GM19025 (cell line): ENCODE measurements around the gene LRRC10B.

Experiments used
- ATAC-seq: cut with Tn5 transposase; IDR thresholded peaks from one replicate; pipeline ENCODE4 v1.9.1; 2021; ENCODE audit warnings: mild to moderate bottlenecking, low read depth, moderate library complexity; ENCODE audit not compliant: unreplicated experiment

LRRC10B gene

DNA sequence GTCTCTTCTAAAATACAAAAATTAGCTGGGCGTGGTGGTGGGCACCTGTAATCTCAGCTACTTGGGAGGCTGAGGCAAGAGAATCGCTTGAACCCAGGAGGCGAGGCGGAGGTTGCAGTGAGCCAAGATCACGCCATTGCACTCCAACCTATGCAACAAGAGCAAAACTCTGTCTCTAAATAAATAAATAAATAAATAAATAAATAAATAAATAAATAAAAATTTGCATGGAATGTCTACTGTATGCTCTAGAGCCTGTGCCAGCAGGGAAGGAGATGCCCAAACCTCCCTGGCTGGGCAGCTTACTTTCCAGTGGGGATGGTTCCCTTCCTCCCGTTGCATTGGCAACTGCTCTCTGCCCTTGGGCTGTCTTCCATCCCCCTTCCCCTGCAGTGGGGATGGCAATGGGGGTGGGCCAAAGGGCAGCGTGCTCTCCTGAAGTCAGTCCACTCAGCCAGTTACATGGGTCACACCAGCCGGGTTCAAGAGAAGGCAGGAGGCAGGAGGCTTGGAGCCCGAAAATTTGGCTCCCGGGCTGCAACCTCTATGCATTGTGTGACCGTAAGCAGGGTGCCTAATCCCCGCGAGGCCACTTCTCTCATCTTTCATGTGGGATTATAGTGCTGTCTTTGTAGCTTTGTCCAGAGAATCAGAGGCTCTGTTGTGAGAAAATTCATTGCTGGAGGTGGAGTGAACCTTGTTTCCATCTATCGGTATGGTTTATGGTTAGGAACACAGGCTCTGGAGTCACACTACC lies 1.4 kb upstream of the LRRC10B start:
- ATAC-seq: no peak

DNA sequence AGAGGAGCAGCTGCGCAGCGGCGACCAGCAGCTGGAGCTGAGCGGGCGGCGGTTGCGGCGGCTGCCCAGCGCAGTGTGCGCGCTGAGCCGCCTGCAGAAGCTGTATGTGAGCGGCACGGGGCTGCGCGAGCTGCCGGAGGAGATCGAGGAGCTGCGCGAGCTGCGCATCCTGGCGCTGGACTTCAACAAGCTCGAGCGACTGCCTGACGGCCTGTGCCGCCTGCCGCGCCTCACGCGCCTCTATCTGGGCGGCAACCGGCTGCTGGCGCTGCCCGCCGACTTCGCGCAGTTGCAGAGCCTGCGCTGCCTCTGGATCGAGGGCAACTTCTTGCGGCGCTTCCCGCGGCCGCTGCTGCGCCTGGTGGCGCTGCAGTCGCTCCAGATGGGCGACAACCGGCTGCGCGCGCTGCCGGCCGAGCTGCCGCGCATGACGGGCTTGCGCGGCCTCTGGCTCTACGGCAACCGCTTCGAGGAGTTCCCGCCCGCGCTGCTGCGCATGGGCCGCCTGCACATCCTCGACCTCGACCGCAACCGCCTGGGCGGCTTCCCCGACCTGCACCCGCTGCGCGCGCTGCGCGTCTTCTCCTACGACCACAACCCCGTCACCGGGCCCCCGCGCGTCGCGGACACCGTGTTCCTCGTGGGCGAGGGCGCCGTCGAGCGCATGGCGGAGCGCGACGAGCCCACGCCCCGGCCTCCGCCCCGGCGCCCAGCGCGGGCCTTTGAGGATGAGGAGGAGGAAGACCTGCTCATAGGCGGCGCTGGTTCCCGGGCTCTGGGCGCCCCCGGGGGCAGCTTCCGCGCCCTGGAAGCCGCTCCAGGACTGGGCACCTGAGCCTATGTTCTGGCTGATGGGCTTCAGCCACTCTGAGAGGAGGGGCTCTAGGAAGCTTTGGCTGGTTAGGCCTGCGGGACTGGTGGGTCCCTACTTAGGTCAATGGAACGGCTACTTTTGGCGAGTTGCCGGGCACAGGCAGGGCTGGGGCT lies 787 bp downstream of the LRRC10B start:
- no peak for ATAC-seq

DNA sequence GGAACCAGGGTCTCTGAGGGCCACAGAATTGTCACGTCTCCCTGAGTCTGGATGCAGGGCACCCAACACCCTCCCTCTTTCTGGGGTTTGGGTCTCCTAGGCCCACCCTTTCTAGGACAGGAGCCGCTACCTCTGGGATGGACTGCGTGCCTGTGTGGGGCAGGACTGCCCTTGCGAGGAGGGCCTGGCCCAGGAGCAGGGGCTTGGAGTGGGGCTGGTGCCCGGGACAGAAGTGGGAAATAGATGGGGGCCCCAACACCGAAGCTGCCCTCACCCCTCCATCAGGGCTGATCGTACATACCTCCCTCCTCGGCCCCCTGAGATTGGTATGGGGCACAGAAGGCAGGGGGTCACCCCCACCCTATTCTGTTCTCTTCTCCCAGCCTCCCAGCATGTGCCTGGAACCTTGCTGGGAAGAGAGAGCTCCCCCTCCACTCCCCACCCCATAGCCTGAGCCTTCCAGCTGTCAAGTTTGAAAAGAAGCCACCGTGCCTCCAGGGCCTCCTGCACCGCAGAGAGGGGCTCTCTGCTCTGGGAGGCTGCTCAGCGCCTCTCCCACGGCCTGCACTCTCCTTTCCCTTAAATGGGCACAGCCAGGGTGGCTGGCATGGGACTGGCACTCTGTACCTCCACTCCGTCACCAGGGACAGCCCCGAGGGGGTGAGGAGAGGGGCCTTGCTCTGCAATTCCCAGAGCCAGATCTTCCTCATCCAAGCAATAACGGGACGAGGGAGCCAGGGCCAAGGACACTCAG lies 1.8 kb downstream of the LRRC10B start:
- no peak for ATAC-seq

DNA sequence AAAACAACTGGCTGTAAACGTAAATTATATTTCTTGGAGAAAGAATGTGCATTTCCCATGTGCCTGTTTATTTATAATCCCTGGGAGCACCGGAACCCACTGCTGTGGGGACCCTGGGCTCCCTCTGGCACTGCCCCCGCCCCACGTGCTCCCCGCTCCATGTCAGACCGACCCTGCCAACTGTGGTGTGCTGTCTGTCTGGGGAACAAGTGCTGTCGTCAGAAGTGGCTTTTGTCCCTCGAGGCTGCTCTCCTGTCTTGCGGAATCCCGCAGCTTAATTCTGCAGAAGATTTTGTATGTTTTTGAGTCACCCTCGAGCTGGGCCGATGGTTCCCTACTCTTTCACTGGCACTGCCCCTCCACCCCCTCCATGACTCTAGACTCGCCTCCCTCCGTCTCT lies 2.4 kb downstream of the LRRC10B start:
- no peak for ATAC-seq

DNA sequence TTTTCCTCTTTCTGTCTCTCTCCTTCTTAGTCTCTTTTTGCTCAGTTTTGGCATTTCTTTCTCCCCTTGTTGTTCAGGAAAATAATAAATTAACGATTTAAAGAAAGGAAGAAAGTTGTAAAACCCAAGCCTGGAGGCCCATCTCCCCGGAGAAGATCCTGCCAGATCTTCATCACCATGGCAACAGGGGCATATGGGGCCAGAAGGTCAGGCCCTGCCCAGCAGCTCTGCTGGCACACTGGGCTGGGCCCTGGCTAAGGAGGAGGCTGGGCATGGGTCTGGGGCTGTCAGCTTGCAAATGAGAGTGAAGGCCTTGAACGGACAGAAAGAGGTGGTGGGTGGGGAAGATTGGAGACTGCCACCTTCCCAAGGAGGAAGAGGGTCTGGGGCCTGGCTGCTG lies 2.8 kb downstream of the LRRC10B start:
- no peak for ATAC-seq

DNA sequence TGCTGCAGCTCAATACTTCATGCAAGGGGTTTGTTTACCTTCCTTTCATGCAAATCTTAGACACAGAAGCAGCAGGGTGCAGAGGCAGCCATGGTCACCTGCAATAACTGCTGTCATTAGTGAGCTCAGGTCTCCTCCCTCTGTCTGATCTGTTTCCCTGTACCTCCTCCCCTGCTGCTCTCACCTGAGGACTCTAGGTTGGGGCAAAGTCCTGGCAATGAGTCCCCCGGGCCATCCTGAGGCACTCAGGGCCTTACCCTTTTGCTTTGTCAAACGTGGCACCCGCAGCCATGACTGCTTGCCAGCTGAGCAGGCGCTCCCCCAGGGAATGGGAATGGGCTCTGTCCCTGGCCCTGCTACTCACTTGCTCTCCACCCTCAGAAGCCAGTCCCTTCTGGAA lies 3.9 kb downstream of the LRRC10B start:
- no peak for ATAC-seq

DNA sequence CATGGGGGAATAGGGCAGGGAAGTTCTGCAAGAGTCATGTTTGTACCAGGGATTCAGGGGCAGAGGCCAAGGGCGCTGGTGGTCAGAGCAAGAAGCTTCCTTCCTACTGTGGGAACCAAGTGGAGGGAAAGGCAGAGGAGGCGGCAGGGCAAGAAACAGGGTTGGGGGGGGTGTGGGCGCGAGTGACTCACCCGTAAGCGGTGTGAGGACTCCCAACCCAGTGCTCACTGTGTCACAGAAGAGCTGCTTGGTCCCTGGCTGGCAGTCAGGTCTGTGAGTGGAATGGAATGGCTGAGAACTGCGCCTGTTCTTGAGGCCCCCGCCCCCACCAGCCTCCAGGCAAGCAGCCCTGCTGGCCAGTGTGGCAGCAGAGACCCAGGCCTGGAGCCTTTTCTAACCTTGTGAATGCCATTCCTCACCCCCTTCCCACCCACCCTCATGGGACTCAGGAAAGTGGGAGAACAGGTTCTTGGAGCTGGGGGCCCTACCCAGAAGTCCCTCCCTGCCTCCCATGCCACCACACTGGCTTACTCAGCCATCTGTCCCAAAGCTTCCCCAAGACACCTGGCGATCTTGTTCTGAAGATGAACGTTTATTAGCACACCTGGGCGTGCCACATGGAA lies 4.7 kb downstream of the LRRC10B start:
- ATAC-seq: no peak

DNA sequence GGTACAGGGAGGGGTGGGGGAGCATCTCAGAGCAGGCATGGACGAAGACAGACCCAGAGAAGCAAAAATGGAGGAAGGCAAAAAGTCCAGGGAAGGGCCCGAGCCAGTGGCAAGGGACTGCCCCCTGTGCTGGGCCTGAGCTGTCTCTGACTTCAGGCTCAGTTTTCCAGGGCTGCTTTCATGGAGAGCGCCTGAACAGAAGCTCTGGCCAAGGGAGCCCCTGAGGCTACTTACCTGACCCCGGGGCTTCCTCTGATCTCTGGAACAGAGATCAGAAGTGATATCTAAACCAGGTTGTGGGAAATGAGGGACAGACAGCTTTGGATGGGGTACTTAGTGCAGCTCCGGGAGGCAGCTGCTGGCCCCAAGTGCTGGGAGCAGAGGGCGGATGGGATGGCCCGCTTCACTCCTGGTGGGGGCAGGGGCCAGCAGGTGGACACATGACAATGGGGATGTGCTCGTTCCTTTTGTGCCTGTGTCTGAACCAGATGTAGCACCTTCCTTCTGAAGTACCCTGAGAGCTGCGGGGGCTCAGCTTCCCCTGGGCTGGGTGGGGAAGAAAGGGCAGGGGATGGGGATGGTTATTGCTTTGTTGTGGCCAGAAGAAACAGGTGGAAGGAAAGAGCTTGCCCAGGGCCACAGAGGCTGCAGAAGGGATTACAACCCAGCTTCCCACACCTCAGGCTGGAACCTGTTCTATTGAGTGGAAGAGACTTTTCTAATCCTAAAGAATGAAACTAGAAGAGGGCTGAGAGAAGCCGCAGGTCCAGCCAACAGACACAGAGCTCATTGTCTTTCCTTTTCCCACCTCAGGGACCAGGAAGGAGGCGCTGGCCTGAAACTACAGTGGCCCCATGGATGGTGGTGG lies 5.7 kb downstream of the LRRC10B start:
- ATAC-seq: no peak

DNA sequence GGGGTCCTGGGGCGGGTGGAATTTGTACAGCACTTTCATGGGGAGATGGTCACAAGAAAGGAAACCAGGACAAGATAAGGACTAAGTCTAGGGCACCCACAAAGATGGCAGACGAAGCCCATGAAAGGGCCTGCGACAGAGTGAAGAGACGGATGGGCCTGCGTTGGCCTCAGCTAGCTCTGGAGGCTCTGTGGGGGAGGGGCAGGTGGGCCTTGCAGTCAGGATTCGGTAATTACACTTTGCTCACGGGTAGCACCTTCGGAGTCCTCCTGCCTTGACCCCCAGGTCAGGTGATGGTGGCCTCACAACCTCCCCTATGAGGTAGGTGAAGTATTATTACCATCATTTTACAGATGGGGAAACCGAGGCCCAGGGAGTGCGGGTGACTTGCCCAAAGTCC lies 7.1 kb downstream of the LRRC10B start:
- ATAC-seq: no peak

DNA sequence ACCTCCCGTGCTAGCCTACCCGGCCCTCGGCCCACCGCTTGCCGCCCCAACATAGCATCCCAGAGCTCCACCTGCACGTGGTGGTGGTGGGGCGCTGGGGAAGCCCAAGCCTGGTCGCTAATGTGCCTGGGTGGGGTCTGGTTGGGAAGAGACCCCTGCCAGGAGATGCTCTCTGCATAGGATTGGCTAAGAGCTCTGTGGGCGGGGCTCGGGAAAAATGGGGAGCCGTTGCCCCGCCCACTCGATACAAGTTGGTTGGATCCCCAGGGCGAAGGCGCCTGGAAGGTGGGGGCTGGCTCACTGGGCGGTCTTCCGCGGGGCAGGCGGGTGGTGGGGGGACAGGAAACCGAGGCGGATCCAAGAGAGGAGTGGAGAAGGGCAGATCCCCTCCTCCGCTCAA lies 7.6 kb downstream of the LRRC10B start:
- no peak for ATAC-seq

DNA sequence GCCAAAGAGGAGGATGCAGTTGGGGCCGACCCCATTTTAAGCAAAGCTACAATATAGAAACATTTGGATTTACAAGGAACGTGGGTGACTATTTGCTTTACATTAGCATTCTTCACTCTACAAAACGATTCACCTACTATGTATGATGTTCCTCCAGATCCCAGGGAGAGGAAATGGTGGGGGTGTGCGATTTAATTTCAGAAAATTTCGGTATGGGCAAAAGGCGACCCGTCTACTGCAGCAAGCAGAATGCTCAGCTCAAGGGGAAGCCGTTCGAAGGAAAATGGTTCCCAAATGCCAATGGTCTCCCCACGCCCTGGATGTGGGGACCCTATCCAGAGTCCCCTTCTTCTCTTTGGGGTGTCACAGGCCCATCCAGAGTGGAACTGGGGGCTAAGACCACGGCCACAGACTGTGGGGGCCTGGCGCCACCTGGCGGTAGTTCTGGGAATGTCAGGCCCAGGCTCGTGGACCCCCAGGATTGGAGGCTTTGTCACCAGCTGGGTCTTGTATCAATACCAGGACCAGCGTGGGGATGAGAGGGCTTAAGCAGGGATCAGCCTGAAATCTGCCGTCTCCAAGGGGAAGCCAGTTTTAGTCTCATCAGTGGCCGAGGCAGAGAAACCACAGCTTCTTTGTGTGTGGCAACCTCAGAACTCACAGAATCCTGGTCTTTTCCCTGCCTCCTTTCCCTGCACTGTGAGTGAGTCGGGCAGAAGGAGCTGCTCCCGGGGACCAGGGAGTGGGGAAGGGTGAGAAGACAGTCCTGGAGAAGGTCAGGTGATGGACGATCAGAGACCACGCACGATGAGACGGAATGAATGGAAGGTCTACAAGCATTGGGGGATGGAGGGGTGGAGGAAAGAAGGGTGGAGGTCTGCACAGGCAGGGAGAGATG lies 8.4 kb downstream of the LRRC10B start:
- no peak for ATAC-seq

DNA sequence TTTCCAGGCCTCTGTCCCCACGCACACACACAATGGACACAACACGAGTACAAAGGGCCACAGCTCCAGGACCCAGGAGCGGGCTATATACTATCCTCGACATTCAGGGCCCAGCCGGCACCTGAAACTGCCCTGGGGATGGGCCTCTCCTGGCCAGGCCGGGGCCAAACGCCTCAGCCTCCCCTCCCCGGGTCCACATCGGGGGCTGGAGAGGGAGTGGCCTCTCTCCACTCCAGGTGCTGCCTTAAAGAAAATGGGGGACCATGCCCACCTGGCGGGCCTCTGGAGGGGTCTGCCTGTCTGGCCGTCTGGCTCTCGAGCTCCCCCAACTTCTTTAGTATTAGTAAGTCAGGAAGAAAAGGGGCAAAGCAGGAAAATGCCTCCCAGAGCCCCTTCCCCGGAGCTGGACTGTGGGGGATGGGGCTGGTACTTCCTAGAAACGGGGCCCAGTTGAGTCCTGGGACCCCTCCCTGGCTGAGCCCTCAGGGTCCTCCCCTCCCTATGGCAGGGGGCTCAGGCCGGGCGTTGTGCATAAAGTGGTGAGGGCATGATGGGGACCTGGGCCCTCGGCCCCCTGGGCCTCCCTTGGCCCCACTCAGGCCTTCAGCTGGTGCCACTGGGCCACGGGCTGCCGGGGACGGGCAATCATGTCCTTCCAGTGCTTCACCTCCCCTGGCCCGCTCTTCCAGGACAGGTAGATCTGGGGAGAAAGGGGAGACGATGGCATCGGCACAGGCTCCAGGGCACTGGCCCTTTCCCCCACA lies 9.7 kb downstream of the LRRC10B start:
- no peak for ATAC-seq

DNA sequence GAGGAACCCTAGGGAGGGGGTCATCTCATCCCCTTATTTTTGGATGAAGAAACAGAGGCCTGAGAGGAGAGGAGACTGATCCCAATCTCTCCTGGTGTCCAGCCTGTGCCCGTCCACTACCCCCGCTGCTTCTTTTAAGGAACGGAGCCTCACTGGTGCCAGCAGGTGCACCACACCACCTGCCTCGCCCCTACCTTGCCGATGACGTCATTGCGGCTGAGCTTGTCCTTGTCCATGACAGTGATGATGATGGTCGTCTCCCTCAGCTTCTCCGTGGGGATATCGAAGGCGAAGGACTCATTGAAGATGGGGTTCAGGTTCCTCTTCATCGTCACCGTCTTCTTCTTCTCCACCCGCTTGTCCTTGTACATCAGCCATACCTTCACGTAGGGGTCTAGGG lies 14.3 kb downstream of the LRRC10B start:
- ATAC-seq: no peak

DNA sequence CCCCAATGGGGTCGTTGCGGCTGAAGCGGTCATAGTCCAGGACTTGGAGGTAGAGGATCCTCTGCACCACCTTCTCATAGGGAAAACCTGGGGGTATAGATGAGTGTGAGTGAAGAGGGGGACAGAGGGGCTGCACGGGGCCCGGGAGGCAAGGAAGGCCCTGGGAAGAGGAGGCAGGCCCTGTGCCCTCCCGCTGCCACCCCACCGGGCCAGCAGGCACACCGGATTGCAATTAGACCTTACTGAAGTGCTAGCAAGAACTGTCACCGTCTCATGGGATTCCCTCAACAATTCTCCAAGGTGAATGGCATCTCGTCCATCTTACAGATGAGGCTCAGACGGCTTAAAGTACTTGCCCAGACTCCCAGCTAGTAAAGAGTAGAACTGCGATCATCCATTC lies 15.9 kb downstream of the LRRC10B start:
- no peak for ATAC-seq

DNA sequence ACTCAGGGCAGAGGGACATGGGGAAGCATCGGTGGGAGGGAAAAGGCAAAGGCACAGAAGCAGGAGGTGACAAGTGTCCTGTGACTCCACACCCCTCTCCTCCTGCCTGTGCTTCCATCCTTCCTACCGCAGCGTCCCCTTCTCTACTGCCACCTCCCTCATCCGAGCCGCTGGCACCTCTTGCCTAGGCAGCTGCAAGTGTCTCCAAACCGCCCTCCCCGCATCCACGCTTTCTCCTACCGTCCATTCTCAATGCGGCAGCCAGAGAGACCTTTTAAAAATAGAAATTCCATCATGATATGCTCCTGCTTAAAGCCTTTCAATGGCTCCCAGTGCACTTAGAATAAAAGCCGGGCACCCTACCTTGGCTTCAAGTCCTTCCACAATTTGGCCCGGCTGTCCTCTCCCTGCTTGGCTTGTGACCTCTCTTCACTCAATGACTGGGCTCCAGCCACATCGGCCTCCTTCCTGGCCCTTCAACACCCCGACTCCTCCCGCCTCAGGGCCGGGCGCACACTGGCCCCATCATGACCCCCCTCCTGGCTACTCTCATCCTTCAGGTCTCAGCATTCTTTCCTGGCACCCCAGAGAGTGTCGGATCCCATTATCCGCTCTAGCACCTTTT lies 16.5 kb downstream of the LRRC10B start:
- ATAC-seq: no peak

DNA sequence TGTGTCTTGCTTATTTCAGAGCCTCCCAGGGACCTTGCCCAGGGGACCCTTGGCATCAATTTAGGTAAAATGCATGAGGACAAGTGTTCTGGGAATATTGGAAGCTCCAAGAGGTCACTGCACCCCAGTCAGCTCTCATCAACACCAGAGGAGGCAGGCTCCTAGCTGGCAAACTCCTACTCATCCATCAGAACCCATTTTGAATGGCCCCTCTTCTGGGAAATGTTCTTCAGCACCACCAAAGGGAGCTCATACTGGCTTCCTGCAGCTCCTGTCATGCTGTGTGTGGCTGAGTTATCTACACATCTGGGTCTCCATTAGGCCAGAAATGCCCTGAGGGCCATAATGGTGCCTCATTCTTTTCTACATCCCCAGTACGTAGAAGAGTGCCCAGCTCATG lies 17.7 kb downstream of the LRRC10B start:
- ATAC-seq: no peak

DNA sequence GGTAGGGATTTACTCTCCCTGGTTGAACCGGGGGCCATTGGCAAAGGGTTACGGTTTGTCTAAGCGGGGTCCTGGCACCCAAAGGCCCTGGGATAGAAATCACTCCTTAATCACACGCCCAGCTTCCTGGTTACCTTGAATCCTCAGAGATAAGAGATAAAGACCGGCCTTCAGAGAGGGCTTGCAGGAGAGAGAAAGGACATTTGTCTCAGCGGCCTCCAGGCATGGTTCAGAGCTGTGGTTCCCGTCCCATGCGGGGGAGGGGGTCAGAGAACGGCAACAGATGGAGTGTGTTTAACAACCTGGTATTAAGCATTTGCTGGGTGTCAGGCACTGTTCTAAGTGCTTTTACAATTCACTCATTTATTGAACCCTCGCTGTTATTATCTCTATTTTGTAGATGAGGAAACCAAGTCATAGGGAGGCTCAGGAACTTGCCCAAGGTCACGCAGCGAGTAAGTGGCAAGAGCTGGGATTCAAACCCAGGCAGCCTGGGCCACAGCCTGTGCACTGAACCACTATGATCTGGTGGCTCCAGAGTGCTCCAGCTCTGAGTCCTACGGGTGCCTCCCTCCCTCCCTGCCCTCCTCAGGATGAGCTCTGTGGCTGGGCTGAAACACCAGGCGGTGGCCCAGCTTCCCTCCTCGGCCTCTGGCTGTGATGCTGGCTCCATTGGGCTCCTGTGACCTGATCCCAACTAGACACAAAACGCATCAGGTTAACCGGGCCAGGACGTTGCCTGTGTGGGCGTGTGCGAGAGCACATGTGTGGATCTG lies 18.6 kb downstream of the LRRC10B start:
- ATAC-seq: no peak
